ENCODE data around the gene ZNF521. TPM values are rescaled to one million over a fixed set of nuclear protein-coding genes. Genes with fewer than 3 reads are reported as not detected.

Gene ZNF521
- total and polyA plus RNA-seq, 10 of the 15 experiments (the other 5 are each of a cell fraction or from before 2014, with no cell fraction given): 0.02 to 0.05 (median 0.04) TPM; not detected in 6

DNA sequence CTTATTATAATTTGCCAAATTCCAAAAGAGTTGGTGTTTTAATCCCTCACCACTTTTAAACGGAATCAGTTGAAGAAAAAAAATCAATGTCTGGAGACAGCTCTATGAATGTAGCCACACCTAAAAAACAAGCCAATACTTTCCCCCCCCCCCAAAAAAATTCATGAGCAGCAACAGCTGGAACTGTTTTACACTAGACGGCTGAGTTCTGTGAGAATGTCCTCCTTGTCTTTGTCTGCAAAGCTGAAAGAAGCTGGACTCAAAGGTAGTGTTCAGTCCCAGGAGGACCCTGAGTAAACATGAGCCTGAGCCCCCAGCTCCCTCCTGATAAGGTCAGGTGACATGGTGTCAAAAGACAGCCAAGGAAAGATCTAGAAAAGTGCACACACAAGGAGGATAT lies 68.2 kb downstream of the ZNF521 start (continued):
- TF ChIP-seq, protein P1, sequence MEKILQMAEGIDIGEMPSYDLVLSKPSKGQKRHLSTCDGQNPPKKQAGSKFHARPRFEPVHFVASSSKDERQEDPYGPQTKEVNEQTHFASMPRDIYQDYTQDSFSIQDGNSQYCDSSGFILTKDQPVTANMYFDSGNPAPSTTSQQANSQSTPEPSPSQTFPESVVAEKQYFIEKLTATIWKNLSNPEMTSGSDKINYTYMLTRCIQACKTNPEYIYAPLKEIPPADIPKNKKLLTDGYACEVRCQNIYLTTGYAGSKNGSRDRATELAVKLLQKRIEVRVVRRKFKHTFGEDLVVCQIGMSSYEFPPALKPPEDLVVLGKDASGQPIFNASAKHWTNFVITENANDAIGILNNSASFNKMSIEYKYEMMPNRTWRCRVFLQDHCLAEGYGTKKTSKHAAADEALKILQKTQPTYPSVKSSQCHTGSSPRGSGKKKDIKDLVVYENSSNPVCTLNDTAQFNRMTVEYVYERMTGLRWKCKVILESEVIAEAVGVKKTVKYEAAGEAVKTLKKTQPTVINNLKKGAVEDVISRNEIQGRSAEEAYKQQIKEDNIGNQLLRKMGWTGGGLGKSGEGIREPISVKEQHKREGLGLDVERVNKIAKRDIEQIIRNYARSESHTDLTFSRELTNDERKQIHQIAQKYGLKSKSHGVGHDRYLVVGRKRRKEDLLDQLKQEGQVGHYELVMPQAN (conservative IDR thresholded peaks at IDR 0.05): no peak
- no peak for TF ChIP-seq NFXL1 (IDR thresholded peaks at IDR 0.05; ENCODE audit: borderline replicate concordance)
- TF ChIP-seq RAD51 (IDR thresholded peaks at IDR 0.05): no peak
- TF ChIP-seq LARP7 (IDR thresholded peaks at IDR 0.05): no peak
- no peak for TF ChIP-seq TCF12 (IDR thresholded peaks at IDR 0.05; ENCODE audit: low read depth, low read length)

DNA sequence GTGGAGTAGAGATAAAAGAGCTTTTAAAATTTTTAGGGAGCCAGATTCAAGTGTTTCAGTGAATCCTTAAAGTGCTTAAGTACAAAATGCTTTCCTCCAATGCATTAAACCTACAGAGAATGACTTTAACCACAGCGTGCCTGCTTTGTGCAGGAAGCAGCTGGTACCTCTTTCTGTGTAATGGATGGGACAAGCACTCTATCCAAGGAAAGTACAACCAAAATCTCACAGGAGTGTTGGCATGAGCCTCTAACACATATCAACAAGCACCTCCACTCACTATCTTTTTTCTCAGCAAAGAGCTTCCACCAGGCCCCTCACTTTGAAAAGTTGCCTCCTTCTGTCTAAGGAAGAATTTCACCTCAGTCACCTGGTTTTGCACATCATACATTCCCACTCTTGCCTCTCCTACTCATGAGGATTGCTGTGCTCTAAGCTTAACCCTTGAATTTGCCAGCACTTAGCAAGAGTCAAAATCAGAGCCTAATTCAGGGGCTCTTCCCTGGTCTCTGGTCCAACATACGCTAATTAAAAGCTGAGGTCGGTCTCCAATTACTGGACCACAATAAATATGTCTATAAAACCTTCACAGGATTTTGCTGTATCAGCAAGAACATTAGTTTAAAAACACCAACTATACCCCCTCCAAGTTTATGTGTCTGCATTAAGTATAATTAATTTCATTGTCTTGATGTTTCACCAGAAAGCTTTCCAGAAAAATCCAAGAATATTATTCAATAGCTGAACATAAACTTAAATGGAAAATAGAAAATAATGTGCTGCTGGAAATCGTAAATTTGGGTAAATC lies 68.9 kb downstream of the ZNF521 start:
- Histone ChIP-seq H3K9me3 (replicated peaks; ENCODE audit: control insufficient read depth, insufficient read depth, low read length) (no peaks in the 10 kb centered on the region), H3K27me3 (replicated peaks in 1 of 2; ENCODE audit: control insufficient read depth in 2 of 2, insufficient read depth in 2 of 2, low read length in 1 of 2) (peaks cover 2% of the 10 kb centered on the region in 2 experiments; a peak in 2 of 4 replicates), H3K4me2 (ENCODE audit: control insufficient read depth, insufficient read depth) (no peak overlapping the region), H3K36me3 (ENCODE audit: control insufficient read depth in 2 of 2, insufficient read depth in 2 of 2, low read length in 1 of 2) (no peaks in the 10 kb centered on the region), H3K4me1 (ENCODE audit: control insufficient read depth, insufficient read depth, low read length) (no peaks in the 10 kb centered on the region), H3K27ac (ENCODE audit: control insufficient read depth, insufficient read depth) (no peak overlapping the region), H3K9ac (ENCODE audit: control insufficient read depth, insufficient read depth, low read length) (no peak overlapping the region), H3K79me2 (ENCODE audit: control insufficient read depth, insufficient read depth, low read length) (no peaks in the 10 kb centered on the region), H4K20me1 (ENCODE audit: control insufficient read depth, insufficient read depth) (no peaks in the 10 kb centered on the region), H2AFZ (ENCODE audit: control insufficient read depth, low read depth, low read length) (no peak overlapping the region), H3K4me3 (no peak overlapping the region)
- DNase-seq (ENCODE audit: low read depth, low spot score): no peak
- FAIRE-seq: no peak
- in situ Hi-C loops (cut with MboI) (no loop called here), intact Hi-C loops (cut with micrococcal nuclease; ENCODE audit: unreplicated experiment) (no loop called here)
- no TSS peak for BruUV-seq (replicated peaks)
- ChIA-PET SMC1A (ENCODE audit: uncharacterized antibody, unreplicated experiment) (no interaction called here), POLR2A (no interaction called here), RAD21 (ENCODE audit: unreplicated experiment) (no interaction called here), CTCF (no interaction called here)
- ATAC-seq: no peak
- WGBS (ENCODE audit: insufficient coverage, insufficient replicate concordance, low lambda C conversion rate, missing lambda C conversion rate): 13% methylated on average over 4 of the region's 4 CpGs
- TF ChIP-seq PAX5 (IDR thresholded peaks at IDR 0.05; ENCODE audit: borderline replicate concordance, low read depth, low read length) (no peak), BACH1 (IDR thresholded peaks at IDR 0.05; ENCODE audit: borderline replicate concordance) (no peak), TCF7 (IDR thresholded peaks at IDR 0.05; ENCODE audit: borderline replicate concordance) (no peak), CREM (IDR thresholded peaks at IDR 0.05; ENCODE audit: low read depth) (no peak), HDAC6 (IDR thresholded peaks at IDR 0.05; ENCODE audit: unreplicated experiment) (no peak)
- TF ChIP-seq, protein P2, sequence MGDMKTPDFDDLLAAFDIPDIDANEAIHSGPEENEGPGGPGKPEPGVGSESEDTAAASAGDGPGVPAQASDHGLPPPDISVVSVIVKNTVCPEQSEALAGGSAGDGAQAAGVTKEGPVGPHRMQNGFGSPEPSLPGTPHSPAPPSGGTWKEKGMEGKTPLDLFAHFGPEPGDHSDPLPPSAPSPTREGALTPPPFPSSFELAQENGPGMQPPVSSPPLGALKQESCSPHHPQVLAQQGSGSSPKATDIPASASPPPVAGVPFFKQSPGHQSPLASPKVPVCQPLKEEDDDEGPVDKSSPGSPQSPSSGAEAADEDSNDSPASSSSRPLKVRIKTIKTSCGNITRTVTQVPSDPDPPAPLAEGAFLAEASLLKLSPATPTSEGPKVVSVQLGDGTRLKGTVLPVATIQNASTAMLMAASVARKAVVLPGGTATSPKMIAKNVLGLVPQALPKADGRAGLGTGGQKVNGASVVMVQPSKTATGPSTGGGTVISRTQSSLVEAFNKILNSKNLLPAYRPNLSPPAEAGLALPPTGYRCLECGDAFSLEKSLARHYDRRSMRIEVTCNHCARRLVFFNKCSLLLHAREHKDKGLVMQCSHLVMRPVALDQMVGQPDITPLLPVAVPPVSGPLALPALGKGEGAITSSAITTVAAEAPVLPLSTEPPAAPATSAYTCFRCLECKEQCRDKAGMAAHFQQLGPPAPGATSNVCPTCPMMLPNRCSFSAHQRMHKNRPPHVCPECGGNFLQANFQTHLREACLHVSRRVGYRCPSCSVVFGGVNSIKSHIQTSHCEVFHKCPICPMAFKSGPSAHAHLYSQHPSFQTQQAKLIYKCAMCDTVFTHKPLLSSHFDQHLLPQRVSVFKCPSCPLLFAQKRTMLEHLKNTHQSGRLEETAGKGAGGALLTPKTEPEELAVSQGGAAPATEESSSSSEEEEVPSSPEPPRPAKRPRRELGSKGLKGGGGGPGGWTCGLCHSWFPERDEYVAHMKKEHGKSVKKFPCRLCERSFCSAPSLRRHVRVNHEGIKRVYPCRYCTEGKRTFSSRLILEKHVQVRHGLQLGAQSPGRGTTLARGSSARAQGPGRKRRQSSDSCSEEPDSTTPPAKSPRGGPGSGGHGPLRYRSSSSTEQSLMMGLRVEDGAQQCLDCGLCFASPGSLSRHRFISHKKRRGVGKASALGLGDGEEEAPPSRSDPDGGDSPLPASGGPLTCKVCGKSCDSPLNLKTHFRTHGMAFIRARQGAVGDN (IDR thresholded peaks at IDR 0.05): no peak
- TF ChIP-seq, protein P3, sequence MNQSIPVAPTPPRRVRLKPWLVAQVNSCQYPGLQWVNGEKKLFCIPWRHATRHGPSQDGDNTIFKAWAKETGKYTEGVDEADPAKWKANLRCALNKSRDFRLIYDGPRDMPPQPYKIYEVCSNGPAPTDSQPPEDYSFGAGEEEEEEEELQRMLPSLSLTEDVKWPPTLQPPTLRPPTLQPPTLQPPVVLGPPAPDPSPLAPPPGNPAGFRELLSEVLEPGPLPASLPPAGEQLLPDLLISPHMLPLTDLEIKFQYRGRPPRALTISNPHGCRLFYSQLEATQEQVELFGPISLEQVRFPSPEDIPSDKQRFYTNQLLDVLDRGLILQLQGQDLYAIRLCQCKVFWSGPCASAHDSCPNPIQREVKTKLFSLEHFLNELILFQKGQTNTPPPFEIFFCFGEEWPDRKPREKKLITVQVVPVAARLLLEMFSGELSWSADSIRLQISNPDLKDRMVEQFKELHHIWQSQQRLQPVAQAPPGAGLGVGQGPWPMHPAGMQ (IDR thresholded peaks at IDR 0.05; ENCODE audit: borderline replicate concordance): no peak
